ENCODE results near the gene THG1L.

DNA sequence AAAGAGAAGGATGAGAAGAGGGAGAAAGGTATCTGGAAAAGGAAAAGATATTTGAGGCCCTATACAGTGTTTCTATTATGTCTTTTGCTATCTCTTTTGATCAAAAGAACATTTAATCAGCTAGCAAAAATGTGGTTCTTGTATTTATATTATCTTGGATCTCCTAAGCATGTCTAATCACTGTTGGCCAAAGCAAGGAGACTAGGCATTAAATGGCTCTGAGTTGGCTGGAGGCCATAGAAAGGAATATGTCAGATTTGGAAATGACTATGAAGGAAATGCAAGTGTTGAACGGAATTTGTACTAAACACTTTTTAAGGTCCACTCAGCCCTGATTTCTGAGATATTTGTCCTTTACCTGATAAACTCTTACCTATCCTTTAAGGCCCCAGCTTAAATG is 22.4 kb upstream of the THG1L start:
- TF ChIP-seq NR3C1 (IDR thresholded peaks at IDR 0.05) (no peak), EP300 (IDR thresholded peaks at IDR 0.05) (no peak), CBX2 (IDR thresholded peaks at IDR 0.05; ENCODE audit: borderline replicate concordance, low read depth) (no peak), JUNB (IDR thresholded peaks at IDR 0.05) (no peak), RFX5 (IDR thresholded peaks at IDR 0.05) (no peak), POLR2A (IDR thresholded peaks at IDR 0.05; ENCODE audit: low read length) (no peak), CHD2 (IDR thresholded peaks at IDR 0.05; ENCODE audit: low read length, partially characterized antibody) (no peak)
- TF ChIP-seq, protein P1, sequence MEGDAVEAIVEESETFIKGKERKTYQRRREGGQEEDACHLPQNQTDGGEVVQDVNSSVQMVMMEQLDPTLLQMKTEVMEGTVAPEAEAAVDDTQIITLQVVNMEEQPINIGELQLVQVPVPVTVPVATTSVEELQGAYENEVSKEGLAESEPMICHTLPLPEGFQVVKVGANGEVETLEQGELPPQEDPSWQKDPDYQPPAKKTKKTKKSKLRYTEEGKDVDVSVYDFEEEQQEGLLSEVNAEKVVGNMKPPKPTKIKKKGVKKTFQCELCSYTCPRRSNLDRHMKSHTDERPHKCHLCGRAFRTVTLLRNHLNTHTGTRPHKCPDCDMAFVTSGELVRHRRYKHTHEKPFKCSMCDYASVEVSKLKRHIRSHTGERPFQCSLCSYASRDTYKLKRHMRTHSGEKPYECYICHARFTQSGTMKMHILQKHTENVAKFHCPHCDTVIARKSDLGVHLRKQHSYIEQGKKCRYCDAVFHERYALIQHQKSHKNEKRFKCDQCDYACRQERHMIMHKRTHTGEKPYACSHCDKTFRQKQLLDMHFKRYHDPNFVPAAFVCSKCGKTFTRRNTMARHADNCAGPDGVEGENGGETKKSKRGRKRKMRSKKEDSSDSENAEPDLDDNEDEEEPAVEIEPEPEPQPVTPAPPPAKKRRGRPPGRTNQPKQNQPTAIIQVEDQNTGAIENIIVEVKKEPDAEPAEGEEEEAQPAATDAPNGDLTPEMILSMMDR (IDR thresholded peaks at IDR 0.05), result no peak

All from A549 (cell line).